ENCODE results near the gene PI4KA.

DNA sequence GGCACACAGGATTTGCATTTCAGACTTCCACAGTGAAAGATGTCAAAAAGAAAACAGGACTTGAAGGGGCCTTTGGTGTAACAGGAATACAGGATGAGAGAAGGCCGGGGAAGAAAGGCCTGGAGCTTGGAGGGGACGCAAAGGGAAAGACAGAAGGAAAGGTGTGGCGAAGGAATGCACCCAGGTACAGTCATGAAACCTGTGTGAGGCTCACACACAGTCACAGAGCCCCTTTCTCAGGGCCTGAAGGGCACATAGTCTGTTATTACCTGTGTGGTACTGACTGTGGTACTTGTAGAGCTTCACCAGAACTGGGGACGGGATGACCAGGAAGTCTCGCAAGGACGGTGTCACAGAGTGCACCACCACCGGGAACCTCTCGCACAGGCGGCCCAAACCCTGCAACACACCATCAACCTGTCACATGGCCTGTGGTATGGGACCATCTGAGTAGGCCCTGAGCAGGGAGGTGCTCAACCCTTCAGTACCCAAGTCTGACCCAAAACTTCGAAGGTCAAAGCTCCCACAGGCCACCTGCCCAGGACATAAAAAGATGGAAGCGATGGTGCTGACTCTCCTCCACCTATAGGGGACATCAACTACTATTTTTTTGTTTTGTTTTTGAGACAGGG, 55.6 kb downstream of the PI4KA start:
- TF ChIP-seq, protein P1, sequence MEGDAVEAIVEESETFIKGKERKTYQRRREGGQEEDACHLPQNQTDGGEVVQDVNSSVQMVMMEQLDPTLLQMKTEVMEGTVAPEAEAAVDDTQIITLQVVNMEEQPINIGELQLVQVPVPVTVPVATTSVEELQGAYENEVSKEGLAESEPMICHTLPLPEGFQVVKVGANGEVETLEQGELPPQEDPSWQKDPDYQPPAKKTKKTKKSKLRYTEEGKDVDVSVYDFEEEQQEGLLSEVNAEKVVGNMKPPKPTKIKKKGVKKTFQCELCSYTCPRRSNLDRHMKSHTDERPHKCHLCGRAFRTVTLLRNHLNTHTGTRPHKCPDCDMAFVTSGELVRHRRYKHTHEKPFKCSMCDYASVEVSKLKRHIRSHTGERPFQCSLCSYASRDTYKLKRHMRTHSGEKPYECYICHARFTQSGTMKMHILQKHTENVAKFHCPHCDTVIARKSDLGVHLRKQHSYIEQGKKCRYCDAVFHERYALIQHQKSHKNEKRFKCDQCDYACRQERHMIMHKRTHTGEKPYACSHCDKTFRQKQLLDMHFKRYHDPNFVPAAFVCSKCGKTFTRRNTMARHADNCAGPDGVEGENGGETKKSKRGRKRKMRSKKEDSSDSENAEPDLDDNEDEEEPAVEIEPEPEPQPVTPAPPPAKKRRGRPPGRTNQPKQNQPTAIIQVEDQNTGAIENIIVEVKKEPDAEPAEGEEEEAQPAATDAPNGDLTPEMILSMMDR (IDR thresholded peaks at IDR 0.05), result no peak
- TF ChIP-seq ZFX (IDR thresholded peaks at IDR 0.05; ENCODE audit: borderline replicate concordance), result no peak
